HG03045 (cell line): ENCODE measurements around the gene MAML1.
"Not testable (repeated sequence)": the region's sequence is repeated elsewhere in the genome, so short reads cannot be mapped to it uniquely, and the experiment has no call there.

Source experiments
- ATAC-seq: cut with Tn5 transposase; IDR thresholded peaks from one replicate; pipeline ENCODE4 v1.9.1; 2021; ENCODE audit warnings: mild to moderate bottlenecking, moderate library complexity; ENCODE audit not compliant: unreplicated experiment

The MAML1 gene, protein sequence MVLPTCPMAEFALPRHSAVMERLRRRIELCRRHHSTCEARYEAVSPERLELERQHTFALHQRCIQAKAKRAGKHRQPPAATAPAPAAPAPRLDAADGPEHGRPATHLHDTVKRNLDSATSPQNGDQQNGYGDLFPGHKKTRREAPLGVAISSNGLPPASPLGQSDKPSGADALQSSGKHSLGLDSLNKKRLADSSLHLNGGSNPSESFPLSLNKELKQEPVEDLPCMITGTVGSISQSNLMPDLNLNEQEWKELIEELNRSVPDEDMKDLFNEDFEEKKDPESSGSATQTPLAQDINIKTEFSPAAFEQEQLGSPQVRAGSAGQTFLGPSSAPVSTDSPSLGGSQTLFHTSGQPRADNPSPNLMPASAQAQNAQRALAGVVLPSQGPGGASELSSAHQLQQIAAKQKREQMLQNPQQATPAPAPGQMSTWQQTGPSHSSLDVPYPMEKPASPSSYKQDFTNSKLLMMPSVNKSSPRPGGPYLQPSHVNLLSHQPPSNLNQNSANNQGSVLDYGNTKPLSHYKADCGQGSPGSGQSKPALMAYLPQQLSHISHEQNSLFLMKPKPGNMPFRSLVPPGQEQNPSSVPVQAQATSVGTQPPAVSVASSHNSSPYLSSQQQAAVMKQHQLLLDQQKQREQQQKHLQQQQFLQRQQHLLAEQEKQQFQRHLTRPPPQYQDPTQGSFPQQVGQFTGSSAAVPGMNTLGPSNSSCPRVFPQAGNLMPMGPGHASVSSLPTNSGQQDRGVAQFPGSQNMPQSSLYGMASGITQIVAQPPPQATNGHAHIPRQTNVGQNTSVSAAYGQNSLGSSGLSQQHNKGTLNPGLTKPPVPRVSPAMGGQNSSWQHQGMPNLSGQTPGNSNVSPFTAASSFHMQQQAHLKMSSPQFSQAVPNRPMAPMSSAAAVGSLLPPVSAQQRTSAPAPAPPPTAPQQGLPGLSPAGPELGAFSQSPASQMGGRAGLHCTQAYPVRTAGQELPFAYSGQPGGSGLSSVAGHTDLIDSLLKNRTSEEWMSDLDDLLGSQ

DNA sequence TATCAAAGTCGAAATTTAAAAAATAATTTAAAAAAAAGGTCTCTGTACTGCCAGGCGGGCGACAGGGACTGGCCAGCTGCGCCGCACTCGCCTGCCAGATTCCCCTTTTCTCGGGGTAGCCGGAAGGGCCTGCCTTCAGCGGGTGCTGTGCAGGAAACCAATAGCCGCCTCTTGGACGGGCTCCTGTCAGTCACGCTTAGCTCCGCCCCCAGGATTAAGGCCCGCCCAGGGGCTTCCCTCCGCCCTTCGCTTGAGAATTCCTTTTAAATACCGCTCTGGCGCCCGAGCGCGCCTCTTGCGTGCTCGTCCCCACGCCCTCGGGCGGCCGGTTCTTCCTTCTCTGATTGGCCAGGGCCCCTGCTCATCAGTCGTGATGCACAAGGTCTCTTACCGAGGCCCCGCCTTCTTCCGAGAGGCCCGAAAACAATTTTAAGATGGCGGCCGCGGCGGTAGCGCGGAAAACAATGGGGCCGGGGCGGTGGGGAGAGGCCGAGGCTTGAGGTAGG, at the start of gene MAML1:
Gene MAML1 (plus strand): TSS at position 411 of the 506 bp plus-strand sequence. CDS start 291 bp downstream, outside the sequence.
- ATAC-seq: peak; percentile 95

DNA sequence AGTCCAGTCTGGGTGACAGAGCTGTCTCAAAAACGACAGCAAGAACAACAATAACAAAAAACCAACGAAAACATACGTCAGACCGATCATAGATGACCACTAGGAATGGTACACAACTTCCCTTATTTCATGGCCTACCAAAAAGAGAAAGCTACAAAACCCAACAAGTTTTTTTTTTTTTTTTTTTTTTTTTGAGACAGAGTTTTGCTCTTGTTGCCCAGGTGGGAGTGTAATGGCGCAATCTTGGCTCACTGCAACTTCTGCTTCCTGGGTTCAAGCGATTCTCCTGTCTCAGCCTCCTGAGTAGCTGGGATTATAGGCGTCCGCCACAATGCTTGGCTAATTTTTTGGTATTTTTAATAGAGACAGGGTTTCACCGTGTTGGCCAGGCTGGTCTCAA, 43.4 kb upstream of the MAML1 start:
- not testable (repeated sequence) for ATAC-seq

DNA sequence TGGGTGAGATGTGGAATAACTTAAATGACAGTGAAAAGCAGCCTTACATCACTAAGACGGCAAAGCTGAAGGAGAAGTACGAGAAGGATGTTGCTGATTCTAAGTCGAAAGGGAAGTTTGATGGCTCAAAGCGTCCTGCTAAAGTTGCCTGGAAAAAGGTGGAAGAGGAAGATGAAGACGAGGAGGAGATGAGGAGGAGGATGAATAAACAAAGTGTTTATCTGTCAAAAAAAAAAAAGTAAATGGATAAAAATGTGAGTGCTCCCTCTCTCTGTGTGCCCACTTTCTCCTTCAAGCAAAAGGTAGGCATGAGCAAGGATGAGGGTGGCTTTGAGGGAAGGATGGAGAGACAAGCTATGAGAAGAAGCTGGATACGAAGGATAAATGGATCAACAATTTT, 38.1 kb upstream of the MAML1 start:
- ATAC-seq: no peak

DNA sequence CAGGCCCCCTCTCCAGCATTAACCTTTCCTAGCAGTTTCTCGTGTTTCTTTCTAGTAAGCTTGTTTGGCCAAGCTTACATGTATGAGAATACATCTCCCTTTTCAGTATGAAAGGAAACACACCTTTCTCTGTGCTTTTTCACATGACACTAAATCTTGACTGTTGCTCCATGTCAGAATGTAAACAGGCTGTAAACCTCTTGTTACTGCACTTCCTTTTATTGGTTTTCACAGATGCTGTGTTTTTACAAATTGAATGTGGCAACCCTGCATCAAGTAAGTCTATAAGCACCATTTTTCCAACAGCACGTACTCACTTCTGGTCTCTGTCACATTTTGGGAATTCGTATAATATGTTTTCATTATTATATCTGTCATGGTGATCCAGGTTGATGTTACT, 36.0 kb upstream of the MAML1 start:
- no peak for ATAC-seq

DNA sequence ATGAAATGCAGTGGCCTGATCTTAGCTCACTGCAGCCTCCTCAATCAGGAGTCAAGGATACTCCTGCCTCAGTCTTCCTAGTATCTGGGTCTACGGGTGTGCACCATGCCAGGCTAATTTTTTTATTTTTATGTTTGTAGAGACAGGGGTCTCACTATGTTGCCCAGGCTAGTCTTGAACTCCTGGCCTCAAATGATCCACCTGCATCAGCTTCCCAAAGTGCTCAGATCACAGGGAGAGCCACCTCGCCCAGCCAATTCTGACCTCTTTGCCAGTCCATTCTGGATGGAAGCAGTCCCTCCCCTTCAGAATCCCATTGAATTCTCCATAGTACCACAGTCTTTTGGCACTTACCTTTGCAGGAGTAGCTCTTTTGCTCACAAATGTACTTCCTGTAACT, 35.5 kb upstream of the MAML1 start:
- no peak for ATAC-seq

DNA sequence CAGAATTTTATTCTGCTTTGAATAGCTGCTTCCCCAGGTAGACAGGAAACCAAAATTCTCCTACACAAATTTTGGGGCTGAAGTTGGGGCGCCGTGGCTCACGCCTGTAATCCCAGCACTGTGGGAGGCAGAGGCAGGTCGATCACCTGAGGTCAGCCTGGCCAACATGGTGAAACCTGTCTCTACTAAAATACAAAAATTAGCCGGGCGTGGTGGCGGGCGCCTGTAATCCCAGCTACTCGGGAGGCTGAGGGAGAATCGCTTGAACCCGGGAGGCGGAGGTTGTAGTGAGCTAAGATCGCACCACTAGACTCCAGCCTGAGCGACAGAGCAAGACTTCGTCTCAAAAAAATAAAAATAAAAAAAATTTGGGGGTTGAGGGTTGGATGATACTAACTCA, 35.1 kb upstream of the MAML1 start:
- not testable (repeated sequence) for ATAC-seq

DNA sequence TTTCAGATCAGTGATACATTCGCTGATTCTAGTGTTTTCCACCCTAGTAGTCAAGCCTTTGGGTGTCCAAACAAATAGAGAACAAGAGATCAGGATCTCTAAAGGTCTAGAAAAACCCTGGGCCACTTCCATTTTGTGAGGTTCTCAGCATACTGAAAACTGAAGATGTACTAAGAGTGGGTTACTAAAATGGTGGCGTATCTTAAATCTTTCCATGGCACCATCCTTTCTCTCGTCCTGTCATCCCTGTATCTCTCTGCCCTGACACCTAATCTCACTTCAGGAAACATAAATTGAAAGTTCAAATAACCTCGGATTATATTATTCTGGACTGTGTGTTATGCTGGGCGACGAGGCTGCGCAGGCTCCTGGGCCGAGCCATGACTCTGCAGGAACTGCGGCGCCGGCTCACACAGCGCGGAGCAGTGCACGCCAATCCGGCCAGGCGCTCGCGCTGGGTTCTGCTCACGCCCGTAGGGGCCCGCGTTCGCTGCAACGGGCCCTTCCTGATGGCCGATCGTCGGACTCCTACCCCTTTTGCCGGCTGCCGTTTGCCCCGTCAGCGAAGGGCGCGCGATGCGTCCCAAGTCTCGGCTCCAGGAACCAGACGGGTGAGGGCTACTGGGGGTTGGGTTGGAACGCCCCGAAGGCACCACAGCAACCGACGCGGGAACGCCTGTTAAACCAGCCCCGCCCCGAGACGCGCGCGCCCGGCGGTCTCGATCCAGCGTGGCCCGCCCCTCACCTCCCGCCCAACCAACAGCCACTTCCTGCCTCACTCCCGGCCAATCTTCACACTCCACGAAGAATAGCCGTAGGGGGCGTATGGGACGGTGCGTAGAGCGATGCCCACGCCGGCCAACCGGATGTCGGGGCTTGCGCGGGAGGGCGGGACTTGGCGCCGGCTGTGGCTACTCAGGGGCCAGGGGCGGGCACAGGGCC, 34.4 kb upstream of the MAML1 start:
- peak; percentile 91 for ATAC-seq

DNA sequence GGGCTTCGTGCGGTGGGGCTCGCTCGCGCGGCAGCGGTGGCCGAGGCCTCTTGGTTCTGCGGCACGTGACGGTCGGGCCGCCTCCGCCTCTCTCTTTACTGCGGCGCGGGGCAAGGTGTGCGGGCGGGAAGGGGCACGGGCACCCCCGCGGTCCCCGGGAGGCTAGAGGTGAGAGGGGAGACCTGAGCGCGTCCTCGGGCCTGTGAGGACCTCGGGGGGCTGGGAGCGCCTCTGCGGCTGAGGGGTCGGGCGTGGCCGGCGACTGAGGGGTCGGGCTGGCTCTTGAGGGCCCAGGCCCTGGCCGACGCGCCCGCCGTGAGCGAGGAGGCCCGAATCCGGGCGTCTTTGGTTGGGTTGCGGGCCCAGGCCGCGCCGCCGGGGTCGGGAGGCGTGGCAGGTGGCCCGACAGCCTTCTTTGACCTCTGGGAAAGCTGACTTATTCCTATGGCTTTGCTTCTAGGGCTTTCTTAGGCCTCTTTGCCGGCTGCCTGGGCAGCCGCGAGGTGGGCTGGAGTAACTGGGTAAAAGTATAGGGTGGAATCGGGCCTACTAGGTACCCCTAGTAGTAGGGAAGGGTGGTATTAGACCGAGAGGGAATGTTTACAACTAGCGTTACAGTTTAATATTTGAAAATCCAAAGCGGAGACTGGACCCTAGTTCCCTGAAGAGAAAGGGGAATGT, 33.5 kb upstream of the MAML1 start, which contains the start of gene CANX:
Gene CANX (plus strand): TSS at position 33 of the 681 bp plus-strand sequence. CDS start 6,715 bp downstream, outside the sequence.
- ATAC-seq: no peak

DNA sequence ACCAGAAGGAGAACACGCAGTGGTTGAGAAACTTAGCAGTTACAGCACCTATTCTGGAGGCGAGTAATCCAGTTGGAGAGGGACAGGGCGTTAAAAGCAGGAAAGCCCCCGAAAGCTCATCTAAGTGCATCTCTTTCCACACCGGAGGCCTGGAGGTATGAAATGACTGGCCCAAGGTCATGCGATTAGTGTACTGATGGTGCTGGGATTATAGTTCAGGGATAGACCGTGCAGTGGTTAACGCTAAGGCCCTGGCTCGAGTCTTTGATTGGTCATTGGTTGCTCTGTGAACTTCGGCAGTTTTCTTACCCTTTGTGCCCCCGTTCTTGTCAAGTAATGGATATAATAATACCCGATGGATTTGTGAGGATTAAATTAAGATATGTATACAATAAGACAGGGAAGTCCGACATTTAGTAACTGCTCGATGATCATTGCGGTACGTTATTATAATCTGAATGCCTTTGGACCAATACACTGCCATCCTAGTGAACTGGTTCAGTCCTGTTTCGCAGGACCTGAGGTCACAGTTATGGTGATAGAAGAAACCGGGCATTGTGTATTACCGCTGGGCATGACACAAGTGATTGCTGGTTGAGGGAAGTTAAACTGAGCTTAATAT, 32.9 kb upstream of the MAML1 start:
- ATAC-seq: peak; percentile 18

DNA sequence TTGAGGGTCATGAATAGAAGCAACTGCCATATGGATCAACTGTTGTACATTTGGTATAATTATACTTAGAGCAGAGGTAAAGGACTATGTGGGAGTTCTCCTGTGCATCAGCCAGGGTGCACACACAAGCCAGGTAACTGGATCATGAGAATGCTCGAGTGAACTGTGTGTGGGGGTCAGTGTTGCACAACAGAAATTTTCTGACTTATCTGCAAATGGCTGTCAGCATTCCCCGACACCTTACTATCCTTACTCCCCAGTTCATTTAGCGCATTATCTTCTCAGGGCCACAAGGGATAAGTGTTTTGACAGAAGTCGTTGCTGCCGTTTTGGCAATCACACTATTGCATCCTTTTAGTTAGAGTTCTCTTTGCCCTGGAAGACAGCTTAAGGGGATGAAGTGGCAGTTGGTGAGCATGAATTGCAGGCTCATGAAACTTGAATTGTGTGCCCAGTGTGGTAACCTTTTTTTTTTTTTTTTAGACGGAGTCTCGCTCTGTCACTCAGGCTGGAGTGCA, 32.2 kb upstream of the MAML1 start:
- no peak for ATAC-seq

DNA sequence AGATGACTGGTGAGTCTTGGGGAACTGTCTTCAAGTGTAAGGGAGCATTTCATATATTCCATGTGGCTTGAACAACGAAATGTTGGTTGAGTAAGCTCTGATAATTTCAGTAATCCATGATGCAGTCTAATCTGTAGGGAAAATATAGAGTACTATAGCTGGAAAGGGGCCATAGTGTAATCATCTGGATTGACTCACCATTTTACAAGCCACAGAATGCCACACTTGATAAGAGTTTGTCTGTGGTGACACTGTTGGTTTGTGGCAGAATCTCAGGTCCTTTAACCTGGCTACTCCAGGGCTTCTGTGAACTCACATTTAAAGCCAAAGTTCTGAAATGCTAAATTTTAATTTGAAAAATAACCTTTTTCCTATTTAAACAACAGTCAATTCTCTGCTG, 16.3 kb upstream of the MAML1 start:
- ATAC-seq: no peak

DNA sequence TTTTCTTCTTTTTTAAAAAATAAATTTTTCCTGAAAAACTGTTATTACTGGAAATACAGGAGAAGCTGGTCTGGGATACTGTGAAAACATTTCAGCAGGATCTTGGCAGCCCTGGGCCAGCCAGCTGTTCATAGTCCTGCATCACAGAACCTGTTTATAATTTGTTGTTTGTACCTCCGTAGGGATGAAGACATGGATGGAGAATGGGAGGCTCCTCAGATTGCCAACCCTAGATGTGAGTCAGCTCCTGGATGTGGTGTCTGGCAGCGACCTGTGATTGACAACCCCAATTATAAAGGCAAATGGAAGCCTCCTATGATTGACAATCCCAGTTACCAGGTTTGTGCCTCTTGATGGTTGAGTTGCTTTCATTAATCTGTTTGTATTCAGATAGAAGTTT, 12.4 kb upstream of the MAML1 start:
- no peak for ATAC-seq

DNA sequence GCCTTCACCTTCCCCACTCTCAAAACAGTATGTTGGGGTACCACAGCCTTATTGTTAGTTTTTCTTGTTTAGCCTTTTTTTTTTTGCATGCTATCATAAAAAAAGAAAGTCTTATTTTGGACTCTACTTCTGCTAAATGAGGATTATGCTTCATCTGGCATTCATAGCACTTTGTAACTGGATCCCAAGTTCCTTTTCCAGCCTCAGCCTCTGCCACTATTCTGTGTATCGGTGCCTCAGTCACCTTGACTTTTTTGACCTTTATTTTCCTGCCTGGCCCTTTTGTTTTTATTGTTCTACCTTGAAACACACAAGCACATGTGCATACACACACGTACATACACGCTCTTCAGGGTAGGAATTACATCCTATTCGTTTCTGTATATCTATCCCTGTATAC, 8.5 kb upstream of the MAML1 start:
- no peak for ATAC-seq

DNA sequence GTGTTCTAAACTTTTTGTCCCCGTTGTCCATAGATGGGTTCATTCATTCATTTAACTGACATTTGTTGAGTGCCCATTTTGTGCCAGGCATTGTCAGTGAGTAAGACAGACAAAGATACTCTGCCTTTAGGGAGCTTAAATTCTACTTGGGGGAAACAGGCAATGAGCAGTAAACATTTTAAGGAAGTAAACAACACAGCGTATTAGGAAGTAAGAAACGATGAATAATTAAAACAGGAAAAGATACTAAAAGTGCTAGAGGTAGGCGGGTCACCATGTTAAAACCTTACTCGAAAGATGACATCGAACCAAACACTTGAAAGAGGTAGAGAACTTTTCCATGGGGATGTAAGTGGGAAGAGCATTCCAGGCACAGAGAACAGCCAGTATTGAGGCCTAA, 5.5 kb upstream of the MAML1 start:
- no peak for ATAC-seq

DNA sequence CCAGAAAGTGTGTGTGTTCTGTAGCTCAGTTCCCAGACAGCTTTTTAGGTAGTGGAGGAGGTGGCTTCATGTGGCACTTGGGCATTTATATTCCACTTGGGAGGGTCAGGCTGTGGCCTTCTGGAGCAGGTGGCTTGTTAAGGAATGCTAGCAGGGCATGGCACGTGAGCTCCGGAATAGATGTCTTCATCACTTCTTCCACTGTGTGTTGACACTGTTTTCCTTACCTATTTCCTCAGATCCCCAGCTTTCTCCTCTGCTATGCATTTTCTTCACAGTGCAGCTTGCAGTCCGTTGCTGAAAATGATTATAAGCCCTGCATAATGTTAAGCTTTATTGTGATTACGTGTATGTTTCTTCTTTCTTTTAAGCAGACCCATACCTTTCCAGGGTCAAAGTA, 3.3 kb upstream of the MAML1 start:
- ATAC-seq: no peak

DNA sequence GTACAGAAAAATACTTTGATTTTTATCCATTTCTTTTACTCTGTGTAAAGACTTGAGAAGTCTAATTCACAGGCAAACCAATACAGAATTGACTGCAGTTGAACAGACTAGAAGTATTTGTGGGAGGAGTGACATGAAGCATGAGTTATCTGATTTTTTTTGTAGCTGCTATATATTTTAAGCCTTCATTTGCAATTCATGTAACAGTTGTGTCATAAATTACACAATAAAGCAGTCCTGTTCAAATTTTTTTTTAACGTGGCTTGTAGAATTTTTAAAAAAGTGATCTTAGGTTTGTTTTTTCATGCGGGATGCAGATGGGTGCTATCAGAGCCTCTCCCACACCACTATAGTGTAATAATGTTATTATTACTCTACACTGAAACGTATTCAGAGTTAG, 2.9 kb upstream of the MAML1 start:
- no peak for ATAC-seq

DNA sequence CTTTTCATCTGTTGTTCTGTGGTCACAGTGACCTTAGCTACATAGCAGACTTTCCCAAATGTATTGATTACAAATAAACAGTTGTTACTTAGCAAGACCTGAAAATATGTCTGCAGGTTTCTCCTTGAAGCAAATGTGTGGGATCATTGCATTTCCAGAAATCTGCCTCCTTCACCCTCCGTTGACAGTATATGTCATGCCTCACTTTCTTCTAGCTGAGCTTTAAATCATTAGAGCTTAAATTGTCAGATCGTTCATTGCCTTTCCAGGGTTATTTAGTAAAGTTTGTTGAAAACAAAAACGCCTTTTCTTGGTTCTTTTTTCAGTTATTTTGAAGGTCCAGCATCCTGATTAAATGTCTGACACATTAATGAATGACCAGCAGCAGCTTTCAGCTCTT, 2.3 kb upstream of the MAML1 start:
- no peak for ATAC-seq

DNA sequence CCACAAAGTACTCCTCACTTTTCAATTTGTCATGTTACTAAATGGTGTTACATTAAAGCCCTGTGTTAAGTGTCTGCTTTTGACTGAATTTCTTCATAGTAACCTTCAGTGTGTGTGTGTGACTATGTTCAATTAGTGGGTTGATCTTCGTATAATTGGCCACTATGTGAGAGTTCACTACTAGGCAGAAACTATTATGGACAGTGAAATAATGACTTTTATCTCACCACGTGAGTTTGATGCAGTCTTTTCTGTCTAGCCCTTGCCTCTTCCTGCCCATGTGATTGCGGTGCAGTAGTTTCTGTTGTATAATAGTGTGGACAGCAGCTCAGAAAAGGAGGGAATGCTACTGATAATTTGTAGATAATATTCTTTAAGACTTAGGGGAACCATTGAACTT, 1.8 kb upstream of the MAML1 start:
- ATAC-seq: no peak

DNA sequence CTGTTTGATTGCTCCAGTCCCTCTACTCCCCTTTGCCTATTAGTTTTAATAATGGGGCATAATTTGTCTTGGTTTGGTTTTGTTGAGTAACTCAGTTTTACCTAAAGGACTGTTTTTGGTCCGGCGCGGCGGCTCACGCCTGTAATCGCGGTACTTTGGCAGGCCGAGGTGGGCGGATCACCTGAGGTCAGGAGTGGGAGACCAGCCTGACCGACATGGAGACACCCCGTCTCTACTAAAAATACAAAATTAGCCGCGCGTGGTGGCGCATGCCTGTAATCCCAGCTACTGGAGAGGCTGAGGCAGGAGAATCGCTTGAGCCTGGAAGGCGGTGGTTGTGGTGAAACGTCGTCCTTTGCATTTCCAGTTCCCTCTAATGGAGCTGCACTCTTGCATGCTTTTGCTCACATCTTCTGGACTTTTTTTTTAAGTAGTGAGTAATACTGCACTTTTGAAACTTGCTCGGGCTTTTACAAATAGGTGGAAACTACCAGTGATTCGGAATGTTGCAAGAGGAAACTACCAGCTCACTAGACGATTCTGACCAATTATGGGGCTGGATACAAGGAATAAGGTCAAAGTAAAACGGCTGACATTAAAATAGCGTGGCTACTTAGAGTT, 721 bp upstream of the MAML1 start:
- peak; percentile 14 for ATAC-seq
